K562 (cell line): ENCODE measurements around the gene METTL2A. TPM values are rescaled to one million over a fixed set of nuclear protein-coding genes. Genes with fewer than 3 reads are reported as not detected.
A peak's percentile ranks its signal among the peaks of the same experiment; 100 is the strongest.

ENCODE experiments used
- ATAC-seq: fragments of 200-7000 bp; cut with Tn5 transposase; 3 replicates; pipeline ENCODE4 v1.9.1; 2020; ENCODE audit warnings: moderate library complexity
- BruUV-seq: library from RNA; stranded (reverse); fragments of 400-500 nt; replicated peaks from 2 replicates; lab custom pipeline; 2021; lab: Mats Ljungman, UMichigan
- CTCF ChIA-PET: fragments of 300-600 bp; formaldehyde crosslinking; extraction: SDS; loops from one replicate; lab custom pipeline; 2021; ENCODE audit warnings: low intra/inter-chr PET ratio; lab: Yijun Ruan, JAX
- POLR2A ChIA-PET: fragments of 300-600, 350-650 bp; sonication (Branson Sonifier 250); formaldehyde crosslinking; extraction: SDS; loops from one replicate; lab custom pipeline; 2021; ENCODE audit warnings: antibody characterized with exemption, inconsistent platforms; lab: Yijun Ruan, JAX
- DNase-seq, 4 experiments: peaks; one replicate each; pipeline versions ENCODE4 v3.0.0 to v3.0.0-alpha.2; 2011 to 2018; ENCODE audit warnings: low spot score in 3 of 4, mixed read lengths in 3 of 4; ENCODE audit errors: extremely low read depth in 1 of 4
- FAIRE-seq: peaks from 2 replicates; lab custom pipeline; 2011; peaks lifted over from hg19 to GRCh38; lab: Jason Lieb, UNC
- H2AFZ ChIP-seq: 2 replicates; pipeline ENCODE4 v1.6.0; 2011; ENCODE audit warnings: low read depth, low read length, control low read depth, inconsistent platforms
- H3K27ac ChIP-seq: fragments of 200-600 bp; 3 replicates; pipeline ENCODE4 v1.8.0; 2011; ENCODE audit warnings: low read depth, mild to moderate bottlenecking, control low read depth, inconsistent platforms, low read length, moderate library complexity, mixed read lengths; ENCODE audit errors: extremely low read depth
- H3K27me3 ChIP-seq, 2 experiments: fragments of 300-600 bp in 1 of 2; 2 replicates in 1 of 2; 3 replicates in 1 of 2; pipeline versions ENCODE4 v1.6.0 to v1.8.0; 2011; ENCODE audit warnings: inconsistent platforms in 2 of 2, low read length in 2 of 2, mild to moderate bottlenecking in 1 of 2, mixed read lengths in 1 of 2, moderate library complexity in 1 of 2; ENCODE audit not compliant: control insufficient read depth in 2 of 2, insufficient read depth in 2 of 2
- H3K36me3 ChIP-seq: fragments of 300-600 bp; 3 replicates; pipeline ENCODE4 v1.8.0; 2011; ENCODE audit warnings: mild to moderate bottlenecking, low read length, inconsistent platforms; ENCODE audit not compliant: control insufficient read depth, insufficient read depth
- H3K4me1 ChIP-seq, 2 experiments: fragments of 200-600 bp in 1 of 2; replicated peaks in 1 of 2; 2 replicates in 1 of 2; 3 replicates in 1 of 2; pipeline versions ENCODE4 v1.5.1 to v1.8.0; 2011; ENCODE audit warnings: inconsistent platforms in 2 of 2, low read length in 2 of 2, mild to moderate bottlenecking in 1 of 2, mixed read lengths in 1 of 2, moderate library complexity in 1 of 2; ENCODE audit not compliant: control insufficient read depth in 2 of 2, insufficient read depth in 2 of 2
- H3K4me2 ChIP-seq: 2 replicates; pipeline ENCODE4 v1.6.1; 2011; ENCODE audit warnings: low read length, control low read depth, inconsistent platforms, mixed read lengths; ENCODE audit not compliant: insufficient read depth
- H3K4me3 ChIP-seq: fragments of 200-600 bp; sonication (generic), shearing (Covaris generic); 2 replicates; pipeline ENCODE4 v1.5.1; 2016; ENCODE audit warnings: control low read depth, inconsistent platforms
- H3K79me2 ChIP-seq: fragments of 200-600 bp; 3 replicates; pipeline ENCODE4 v1.8.0; 2011; ENCODE audit warnings: low read length, inconsistent platforms; ENCODE audit not compliant: control insufficient read depth, insufficient read depth
- H3K9ac ChIP-seq, 2 experiments: 2 replicates each; pipeline versions ENCODE4 v1.6.0 to v1.6.1; 2011; ENCODE audit warnings: low read depth in 2 of 2, low read length in 2 of 2, control low read depth in 1 of 2, inconsistent platforms in 1 of 2, mild to moderate bottlenecking in 1 of 2, mixed read lengths in 1 of 2; ENCODE audit not compliant: insufficient read depth in 1 of 2
- H3K9me1 ChIP-seq: one replicate; pipeline ENCODE4 v1.6.0; 2011; ENCODE audit warnings: inconsistent platforms, mild to moderate bottlenecking, low read length, moderate library complexity; ENCODE audit not compliant: control insufficient read depth, insufficient read depth
- H3K9me3 ChIP-seq: replicated peaks from 2 replicates; pipeline ENCODE4 v1.5.1; 2011; ENCODE audit warnings: low read depth, low read length, inconsistent platforms; ENCODE audit not compliant: control insufficient read depth, insufficient read depth
- H4K20me1 ChIP-seq: replicated peaks from 2 replicates; pipeline ENCODE4 v1.6.1; 2011; ENCODE audit warnings: low read length, inconsistent platforms, mixed read lengths; ENCODE audit not compliant: control insufficient read depth, insufficient read depth
- COPS2 ChIP-seq: fragments of 450-650 bp; conservative IDR thresholded peaks from 2 replicates; pipeline ENCODE4 v1.6.1; 2016; ENCODE audit warnings: mild to moderate bottlenecking, moderate library complexity
- FOXJ2 ChIP-seq: fragments of 200-800 bp; sonication (Bioruptor generic); IDR thresholded peaks from 2 replicates; pipeline ENCODE4 v1.6.1; 2016; ENCODE audit warnings: missing genetic modification characterization, missing compliant biosample characterization
- MCM7 ChIP-seq, 2 experiments: fragments of 450-650 bp; IDR thresholded peaks; 2 replicates each; pipeline ENCODE4 v1.6.1; 2016 to 2018
- MEF2A ChIP-seq: IDR thresholded peaks from 2 replicates; pipeline ENCODE4 v1.6.1; 2011; ENCODE audit warnings: low read depth, mild to moderate bottlenecking, low read length, moderate library complexity; ENCODE audit not compliant: control insufficient read depth
- WGBS: fragments of 100-300 bp; shearing (Covaris generic); methylation state at CpG from one replicate; pipeline ENCODE4 v1.1.6; 2016; ENCODE audit warnings: low coverage, mixed read lengths; ENCODE audit not compliant: insufficient coverage; ENCODE audit errors: missing lambda C conversion rate; 5-methylcytosine and 5-hydroxymethylcytosine counted together
- in situ Hi-C: fragments of 300-500 bp; cut with MboI; formaldehyde crosslinking; loops from 4 replicates; pipeline ENCODE4 v1.15.0; 2018; ENCODE audit warnings: inconsistent platforms, mixed read lengths
- intact Hi-C: fragments of 100-400 bp; cut with micrococcal nuclease; formaldehyde crosslinking; loops from 2 replicates; pipeline ENCODE4 v1.14.2; 2022
- polyA plus RNA-seq, 8 experiments: library from polyadenylated mRNA; depleted of rRNA in 4 of 8; stranded (reverse) in 5 of 8; unstranded in 3 of 8; fragments of >200 nt; fragmentation: Nextera tagmentation in 2 of 8; fragmentation: Illumina TruSeq in 1 of 8; extraction: Ambion mirVana in 2 of 8; extraction: Trizol in 1 of 8; gene quantifications; 2 replicates each; pipeline versions ENCODE4 v1.2.1 to v1.2.3, GENCODE V29; 2011 to 2014; ENCODE audit warnings: inconsistent platforms in 1 of 8, missing spikeins in 1 of 8
- total RNA-seq, 7 experiments: library from RNA; depleted of rRNA in 6 of 7; stranded (reverse); fragments of >200 nt in 6 of 7; fragmentation: Illumina TruSeq in 2 of 7; extraction: Trizol in 2 of 7; gene quantifications; 2 replicates each; pipeline versions ENCODE4 v1.2.1 to v1.2.3, GENCODE V29; 2011 to 2021; ENCODE audit warnings: low replicate concordance in 1 of 7

Gene METTL2A
- total and polyA plus RNA-seq, 9 of the 15 experiments (the other 6 are each of a cell fraction or from before 2014, with no cell fraction given), result 21.0 to 52.5 (median 33.2) TPM

GRCh38 chr17:62381561-62381960 lies 42.1 kb upstream of the METTL2A start:
- in situ Hi-C loops, result no loop called here

GRCh38 chr17:62388856-62389255 lies 34.8 kb upstream of the METTL2A start:
- no peak overlapping the region for H2AFZ ChIP-seq
- no peak overlapping the region for H3K4me2 ChIP-seq
- DNase-seq (no peak), FAIRE-seq (no peak), ATAC-seq (no peak)
- no peak overlapping the region for H3K9ac ChIP-seq
- in situ Hi-C loops (no loop called here), intact Hi-C loops (no loop called here)
- H3K79me2 ChIP-seq, result no peaks in the 10 kb centered on the region
- H3K9me3 ChIP-seq, result no peaks in the 10 kb centered on the region
- H4K20me1 ChIP-seq, result no peaks in the 10 kb centered on the region; the same call in 1 of the 2 replicates
- POLR2A ChIA-PET, result no interaction called here
- no peaks in the 10 kb centered on the region for H3K4me1 ChIP-seq
- no peak overlapping the region for H3K27ac ChIP-seq
- CTCF ChIA-PET, result no interaction called here
- no peaks in the 10 kb centered on the region for H3K9me1 ChIP-seq
- H3K36me3 ChIP-seq, result no peaks in the 10 kb centered on the region
- no TSS peak for BruUV-seq
- WGBS, result 0% methylated on average over 1 of the region's 1 CpG
- no peak for TF ChIP-seq COPS2
- TF ChIP-seq FOXJ2 (tag), result no peak
- TF ChIP-seq MCM7 (IDR thresholded peaks at IDR 0.05), result no peak
- peaks cover 22 to 30% of the 10 kb centered on the region in 2 experiments; a peak in 4 of 5 replicates for H3K27me3 ChIP-seq
- no peak overlapping the region for H3K4me3 ChIP-seq

More at GRCh38 chr17:62381561-62381960, 42.1 kb upstream of the METTL2A start:
- 46% methylated on average over 12 of the region's 18 CpGs for WGBS
- no peaks in the 10 kb centered on the region for H3K9me3 ChIP-seq
- H3K36me3 ChIP-seq, result no peaks in the 10 kb centered on the region
- H3K4me2 ChIP-seq, result no peak overlapping the region
- H3K4me1 ChIP-seq, result peaks cover 0 to 4% of the 10 kb centered on the region in 2 experiments; a peak in 1 of 5 replicates
- CTCF ChIA-PET, result no interaction called here
- intact Hi-C loops, result no loop called here
- H3K9ac ChIP-seq, result peak overlapping the region in 1 of 2 experiments; percentile 45; a peak in 1 of 4 replicates
- BruUV-seq, result no TSS peak
- TF ChIP-seq MEF2A, result no peak
- H3K9me1 ChIP-seq, result no peaks in the 10 kb centered on the region
- H3K79me2 ChIP-seq, result no peaks in the 10 kb centered on the region
- no peaks in the 10 kb centered on the region for H4K20me1 ChIP-seq
- no peak overlapping the region for H2AFZ ChIP-seq
- H3K27ac ChIP-seq, result no peak overlapping the region
- DNase-seq (no peak), FAIRE-seq (no peak), ATAC-seq (no peak)
- H3K4me3 ChIP-seq, result no peak overlapping the region
- POLR2A ChIA-PET, result no interaction called here
- H3K27me3 ChIP-seq, result peaks cover 14 to 19% of the 10 kb centered on the region in 2 experiments
